GM18502 (cell line): ENCODE results near the gene PSTPIP2.

ENCODE experiments used
- ATAC-seq: cut with Tn5 transposase; IDR thresholded peaks from one replicate; pipeline ENCODE4 v1.9.1; 2021; ENCODE audit warnings: mild to moderate bottlenecking; ENCODE audit not compliant: unreplicated experiment, poor library complexity

Gene PSTPIP2

DNA sequence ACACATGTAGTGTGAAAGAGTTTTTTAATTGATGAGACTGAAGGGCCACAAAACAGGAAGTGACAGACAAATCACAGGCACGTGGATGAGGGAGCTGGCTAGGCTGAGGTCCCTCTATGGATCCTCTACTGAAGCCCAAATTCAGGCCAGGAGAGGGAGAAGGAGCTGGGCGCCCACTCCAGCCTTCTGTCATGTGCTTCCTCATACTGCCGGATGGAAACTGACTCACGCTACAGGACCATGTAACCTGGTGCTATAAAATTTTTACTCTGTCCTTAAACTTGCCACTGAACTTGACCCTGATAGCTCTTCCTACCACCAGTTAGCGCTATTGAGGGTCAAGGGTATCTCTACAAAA, 31.3 kb downstream of the PSTPIP2 start:
- no peak for ATAC-seq

- ATAC-seq, result no peak
Observed at GRCh38 chr18:46040033-46040746, 31.9 kb downstream of the PSTPIP2 start.

- no peak for ATAC-seq
Observed at GRCh38 chr18:46037512-46038305, 34.4 kb downstream of the PSTPIP2 start.

DNA sequence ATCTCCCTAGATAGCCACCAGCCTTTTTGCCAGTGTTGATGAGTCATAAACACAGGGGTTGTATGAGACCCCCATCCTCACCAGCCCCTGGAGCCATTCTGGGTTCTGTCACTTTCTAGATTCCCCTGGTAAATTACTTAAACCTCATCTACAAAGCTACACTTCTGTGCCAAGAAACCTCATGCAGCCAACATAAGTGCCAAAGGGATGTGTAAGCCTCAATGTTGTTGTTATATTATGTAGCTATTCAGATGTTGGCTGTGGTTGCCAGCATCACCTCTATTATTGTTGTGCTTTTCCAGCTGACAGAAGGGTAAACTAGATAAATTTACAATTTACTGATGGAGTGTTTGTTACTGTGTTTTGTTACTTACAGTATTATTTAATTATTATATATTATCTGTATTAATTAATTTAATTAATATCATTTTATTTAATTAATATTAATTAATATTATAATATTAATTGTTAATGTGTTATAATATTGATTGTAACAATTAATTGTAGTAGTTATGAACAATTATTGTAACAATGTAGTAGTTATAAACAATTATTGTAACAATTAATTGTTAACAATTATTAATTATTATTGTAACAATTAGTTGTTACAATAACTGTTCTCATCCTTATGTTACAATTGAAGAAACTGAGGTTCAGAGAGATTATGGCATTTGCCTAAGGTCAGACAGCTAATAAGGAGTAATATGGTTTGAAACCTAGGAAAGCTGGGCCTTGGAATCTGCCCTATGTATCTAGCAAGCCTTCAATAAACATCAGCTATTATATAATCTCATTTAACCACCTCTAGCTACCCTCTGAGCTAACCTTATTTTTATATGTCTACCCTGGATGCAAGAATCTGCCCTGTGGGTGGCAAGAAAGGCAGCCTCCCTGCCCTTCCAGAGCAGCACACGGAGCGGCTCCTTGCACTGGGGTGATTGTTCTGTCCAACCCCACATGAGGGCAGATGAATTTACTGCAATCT, 36.1 kb downstream of the PSTPIP2 start:
- no peak for ATAC-seq

- no peak for ATAC-seq
Observed at GRCh38 chr18:46034230-46034629, 37.8 kb downstream of the PSTPIP2 start.

GRCh38 chr18:46031741-46032140, 40.3 kb downstream of the PSTPIP2 start:
- ATAC-seq, result no peak

GRCh38 chr18:46028536-46028891, 43.5 kb downstream of the PSTPIP2 start:
- no peak for ATAC-seq

DNA sequence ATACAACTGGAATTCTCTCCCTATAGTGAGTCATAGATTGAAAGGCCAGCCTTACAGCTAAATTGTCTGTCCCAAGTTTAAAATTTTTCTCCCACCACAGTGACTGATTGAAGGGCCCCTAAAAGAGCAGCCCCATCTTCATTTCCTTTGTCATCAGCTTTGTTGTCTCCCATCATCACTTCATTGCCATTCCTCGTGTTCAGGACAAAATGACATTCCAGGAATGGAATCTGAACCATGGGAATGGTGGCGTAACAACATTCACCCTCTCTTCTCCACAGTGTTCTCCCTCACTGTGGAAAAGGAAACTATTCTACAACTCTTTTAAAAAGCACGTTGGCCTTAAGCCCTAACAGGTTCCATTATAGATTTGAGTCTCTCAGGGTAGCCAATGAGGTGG, 52.1 kb downstream of the PSTPIP2 start:
- ATAC-seq, result no peak

DNA sequence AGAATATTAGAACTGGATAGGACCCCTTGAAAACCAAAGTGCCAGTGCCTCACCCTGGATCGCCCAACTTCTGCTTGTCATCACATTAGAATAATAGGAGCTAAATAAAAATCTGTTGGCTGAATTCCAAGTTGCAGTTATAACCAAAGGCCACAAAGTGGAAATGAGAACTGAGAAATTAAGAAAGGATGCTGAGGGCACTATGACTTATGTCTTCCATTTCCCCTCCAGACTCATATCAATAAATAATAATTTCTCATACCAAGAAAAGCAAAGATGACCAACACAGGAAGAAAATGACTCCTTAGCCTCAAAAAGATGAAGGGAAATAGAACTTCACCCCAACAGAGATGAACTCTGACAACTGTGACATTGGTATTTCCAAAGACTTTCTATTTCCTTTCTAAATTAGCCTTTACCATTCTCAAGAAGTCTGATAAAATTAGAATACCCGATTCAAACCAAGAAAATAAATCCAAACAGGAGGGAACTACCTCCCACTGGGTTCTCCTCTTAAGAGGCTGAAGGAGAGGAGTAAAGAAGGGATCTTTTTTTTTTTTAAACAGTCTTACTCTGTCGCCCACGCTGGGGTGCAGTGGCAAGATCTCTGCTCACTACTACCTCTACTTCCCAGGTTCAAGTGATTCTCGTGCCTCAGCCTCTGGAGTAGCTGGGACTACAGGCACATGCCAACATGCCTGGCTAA, 58.4 kb downstream of the PSTPIP2 start:
- peak; percentile 89 for ATAC-seq

DNA sequence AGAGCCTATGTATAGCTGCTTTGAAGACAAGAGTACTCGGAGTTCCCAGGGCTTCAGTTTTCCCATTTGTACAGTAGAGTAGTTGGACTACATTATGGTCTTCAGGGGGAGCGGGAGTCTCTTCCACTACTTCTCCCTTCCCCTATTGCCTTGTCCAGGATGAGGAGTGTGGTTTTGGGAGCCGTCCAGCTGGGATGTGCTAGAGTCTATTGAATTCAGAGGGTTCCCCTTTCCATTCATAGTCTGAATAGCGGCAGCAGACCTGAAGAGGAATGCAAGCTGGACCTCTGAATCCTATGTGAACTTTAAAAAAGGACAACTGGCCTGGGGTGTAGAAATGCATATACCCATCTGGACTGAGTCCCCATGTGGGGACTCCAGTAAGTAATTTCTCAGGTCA, 61.4 kb downstream of the PSTPIP2 start:
- ATAC-seq, result no peak

GRCh38 chr18:46010050-46010449, 62.0 kb downstream of the PSTPIP2 start:
- no peak for ATAC-seq

- ATAC-seq, result no peak
Observed at GRCh38 chr18:46009125-46009840, 62.8 kb downstream of the PSTPIP2 start.

DNA sequence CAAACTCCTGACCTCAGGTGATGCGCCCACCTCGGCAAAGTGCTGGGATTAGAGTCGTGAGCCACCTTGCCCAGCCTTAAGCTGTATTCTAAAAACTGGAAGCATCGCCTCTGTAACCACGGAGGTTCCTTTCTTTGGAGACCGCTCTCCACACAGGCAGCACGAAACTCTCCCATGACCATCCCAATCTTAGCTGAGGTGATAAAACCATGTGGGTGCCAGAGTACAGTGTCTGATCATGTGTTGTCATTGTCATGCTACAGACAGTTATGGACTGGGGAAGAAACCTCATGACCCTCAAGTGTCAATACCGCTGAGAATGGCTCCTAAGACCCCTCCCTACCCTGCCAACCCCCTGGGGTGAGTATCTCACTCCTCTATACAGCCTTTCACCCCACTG, 63.5 kb downstream of the PSTPIP2 start:
- no peak for ATAC-seq

GRCh38 chr18:46007165-46007564, 64.9 kb downstream of the PSTPIP2 start:
- no peak for ATAC-seq

DNA sequence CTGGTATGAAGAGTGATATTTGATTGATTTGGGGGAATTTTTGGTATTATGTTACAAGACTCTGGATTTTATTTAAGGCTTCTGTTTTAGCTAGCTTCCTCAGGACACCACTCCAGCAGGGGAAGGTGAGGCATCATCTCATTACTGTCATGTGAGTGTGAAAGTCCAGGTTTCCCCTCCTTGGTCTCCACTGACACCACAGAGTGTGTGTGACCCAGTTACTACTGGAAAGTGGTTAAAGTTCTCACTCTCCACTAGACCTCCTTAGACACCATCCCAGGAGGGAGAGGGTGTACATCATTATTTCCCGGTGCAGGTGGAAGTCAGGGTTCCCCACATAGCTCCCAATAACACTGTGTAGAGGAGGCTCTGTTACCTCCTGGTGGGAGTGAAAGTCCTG, 69.1 kb downstream of the PSTPIP2 start:
- no peak for ATAC-seq

DNA sequence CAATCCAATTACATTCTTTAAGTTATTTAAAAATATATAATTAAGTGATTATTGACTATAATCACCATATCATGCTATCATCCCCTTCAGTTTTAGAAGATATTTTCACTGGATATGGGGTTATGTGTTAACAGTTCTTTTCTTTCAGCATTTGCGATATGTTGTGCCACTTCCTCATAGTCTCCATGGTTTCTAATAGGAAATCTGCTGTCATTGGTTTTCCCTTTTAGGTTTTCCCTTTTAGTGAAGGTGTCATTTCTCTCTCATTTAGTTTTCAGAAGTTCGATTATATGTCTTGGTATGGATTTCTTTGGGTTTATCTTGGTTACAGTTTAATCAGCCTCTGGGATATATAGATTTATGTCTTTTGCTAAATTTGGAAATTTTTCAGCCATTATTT, 70.2 kb downstream of the PSTPIP2 start:
- no peak for ATAC-seq

- no peak for ATAC-seq
Observed at GRCh38 chr18:46001074-46001473, 71.0 kb downstream of the PSTPIP2 start.

DNA sequence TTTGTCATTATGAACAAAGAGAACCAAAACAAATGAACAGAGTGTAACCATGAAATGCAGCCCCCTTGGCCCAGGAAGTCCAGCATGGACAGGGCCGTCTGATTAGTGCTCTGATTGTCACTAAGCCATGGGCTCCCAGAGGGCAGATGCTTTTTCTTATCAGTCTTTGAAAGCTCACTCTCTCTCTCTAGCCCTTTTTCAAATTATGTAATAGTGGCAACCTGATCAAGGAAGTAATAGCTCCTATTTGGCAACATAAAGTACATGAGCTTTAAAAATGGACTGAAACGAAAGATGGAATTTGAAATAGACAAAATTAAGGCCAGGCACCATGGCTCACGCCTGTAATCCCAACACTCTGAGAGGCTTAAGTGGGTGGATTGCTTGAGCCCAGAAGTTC, 72.5 kb downstream of the PSTPIP2 start:
- no peak for ATAC-seq

GRCh38 chr18:45998244-45998643, 73.8 kb downstream of the PSTPIP2 start:
- no peak for ATAC-seq

DNA sequence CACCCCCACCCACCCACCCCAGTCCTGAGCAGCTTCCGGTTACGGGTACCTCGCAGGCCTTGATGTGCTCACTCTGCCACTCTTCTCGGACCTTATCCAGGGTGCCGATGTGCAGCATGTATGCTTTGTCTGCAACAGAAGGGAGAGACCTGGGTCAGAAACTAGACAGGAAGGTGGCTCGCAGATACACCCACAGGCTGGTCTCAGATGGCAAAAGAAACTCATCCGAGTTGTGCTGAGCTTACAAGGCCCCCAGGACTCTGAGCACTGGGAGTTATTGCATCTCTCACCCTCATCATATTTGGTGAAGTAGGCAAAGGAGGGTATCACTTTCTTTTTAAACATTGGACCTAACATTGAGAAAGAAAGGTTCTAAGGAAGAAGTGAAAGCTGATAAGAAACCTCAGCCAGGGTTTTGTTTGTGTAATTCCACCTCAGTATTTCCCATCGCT, 74.3 kb downstream of the PSTPIP2 start:
- ATAC-seq, result peak; percentile 58
